DND-41 (cell line): Measurements from ENCODE around the gene GTSE1.

Experiments used
- ATAC-seq: fragments of 200-7000 bp; cut with Tn5 transposase; 3 replicates; pipeline ENCODE4 v1.9.1; 2021; ENCODE audit warnings: low read depth; ENCODE audit not compliant: insufficient read depth
- DNase-seq: peaks from one replicate; pipeline ENCODE4 v3.0.0-alpha.2; 2020
- H2AFZ ChIP-seq: 2 replicates; pipeline ENCODE4 v1.6.0; 2012; ENCODE audit warnings: low read depth, low read length
- H3K27ac ChIP-seq: 2 replicates; pipeline ENCODE4 v1.5.1; 2012; ENCODE audit warnings: low read length, inconsistent platforms
- H3K27me3 ChIP-seq: fragments of 200-600 bp; sonication (generic); 2 replicates; pipeline ENCODE4 v1.6.0; 2012; ENCODE audit warnings: low read length, mild to moderate bottlenecking, inconsistent platforms; ENCODE audit not compliant: insufficient read depth, poor library complexity
- H3K36me3 ChIP-seq: 2 replicates; pipeline ENCODE4 v1.5.1; 2012; ENCODE audit warnings: low read length, inconsistent platforms; ENCODE audit not compliant: insufficient read depth
- H3K4me1 ChIP-seq: 2 replicates; pipeline ENCODE4 v1.5.1; 2012; ENCODE audit warnings: mild to moderate bottlenecking, low read length; ENCODE audit not compliant: insufficient read depth
- H3K4me2 ChIP-seq: 2 replicates; pipeline ENCODE4 v1.6.0; 2012; ENCODE audit warnings: mild to moderate bottlenecking, moderate library complexity, low read length, inconsistent platforms; ENCODE audit not compliant: insufficient read depth
- H3K4me3 ChIP-seq, 2 experiments: fragments of 200-600 bp in 1 of 2; shearing (Covaris generic) in 1 of 2; 2 replicates each; pipeline ENCODE4 v1.5.1; 2012 to 2016; ENCODE audit warnings: inconsistent platforms in 2 of 2, low read length in 2 of 2, mild to moderate bottlenecking in 2 of 2, low read depth in 1 of 2, moderate library complexity in 1 of 2
- H3K79me2 ChIP-seq: 2 replicates; pipeline ENCODE4 v1.6.0; 2012; ENCODE audit warnings: low read length, inconsistent platforms; ENCODE audit not compliant: insufficient read depth
- H3K9ac ChIP-seq: 2 replicates; pipeline ENCODE4 v1.6.0; 2012; ENCODE audit warnings: low read depth, mild to moderate bottlenecking, inconsistent platforms, low read length, moderate library complexity
- H3K9me3 ChIP-seq: 2 replicates; pipeline ENCODE4 v1.5.1; 2012; ENCODE audit warnings: low read length, moderate library complexity, mild to moderate bottlenecking, inconsistent platforms; ENCODE audit not compliant: insufficient read depth, severe bottlenecking
- H4K20me1 ChIP-seq: 2 replicates; pipeline ENCODE4 v1.6.0; 2012; ENCODE audit warnings: low read length; ENCODE audit not compliant: insufficient read depth
- CTCF ChIP-seq: IDR thresholded peaks from 2 replicates; pipeline ENCODE4 v1.5.1; 2012; ENCODE audit warnings: borderline replicate concordance, low read length, moderate library complexity, mild to moderate bottlenecking; ENCODE audit not compliant: poor library complexity, severe bottlenecking; ENCODE audit errors: extremely low read depth
- EZH2 ChIP-seq: IDR thresholded peaks from 3 replicates; pipeline ENCODE4 v1.6.1; 2012; ENCODE audit warnings: borderline replicate concordance, low read depth, mild to moderate bottlenecking, moderate library complexity, low read length, inconsistent platforms; ENCODE audit not compliant: severe bottlenecking

GTSE1 gene

GRCh38 chr22:46353483-46354105 is 56.9 kb downstream of the GTSE1 start:
- Histone ChIP-seq H4K20me1 (peaks cover 50% of the 10 kb centered on the region), H3K9ac (no peak overlapping the region), H2AFZ (no peak overlapping the region), H3K4me1 (no peaks in the 10 kb centered on the region), H3K79me2 (no peaks in the 10 kb centered on the region), H3K36me3 (peaks cover 89% of the 10 kb centered on the region), H3K27me3 (no peaks in the 10 kb centered on the region), H3K9me3 (no peaks in the 10 kb centered on the region), H3K4me3 (no peak overlapping the region), H3K4me2 (no peak overlapping the region), H3K27ac (no peak overlapping the region)
- DNase-seq: no peak
- TF ChIP-seq CTCF: no peak
- TF ChIP-seq EZH2: no peak
- no peak for ATAC-seq

- Histone ChIP-seq H3K9me3 (no peaks in the 10 kb centered on the region), H3K4me2 (no peak overlapping the region), H3K4me3 (no peak overlapping the region), H3K4me1 (no peaks in the 10 kb centered on the region), H4K20me1 (peaks cover 51% of the 10 kb centered on the region), H3K9ac (no peak overlapping the region), H3K36me3 (peaks cover 81% of the 10 kb centered on the region), H3K27ac (no peak overlapping the region), H3K27me3 (no peaks in the 10 kb centered on the region), H3K79me2 (no peaks in the 10 kb centered on the region), H2AFZ (no peak overlapping the region)
- no peak for DNase-seq
- no peak for ATAC-seq
- TF ChIP-seq EZH2 (no peak), CTCF (peak; percentile 8)
Measured at GRCh38 chr22:46354176-46354992, 57.7 kb downstream of the GTSE1 start.

GRCh38 chr22:46354993-46355305 is 58.3 kb downstream of the GTSE1 start:
- no peaks in the 10 kb centered on the region for H3K9me3 ChIP-seq
- DNase-seq (no peak), ATAC-seq (no peak)
- no peaks in the 10 kb centered on the region for H3K4me1 ChIP-seq
- H3K79me2 ChIP-seq: no peaks in the 10 kb centered on the region
- H3K27ac ChIP-seq: no peak overlapping the region
- H3K36me3 ChIP-seq: peaks cover 77% of the 10 kb centered on the region
- H3K9ac ChIP-seq: no peak overlapping the region
- H2AFZ ChIP-seq: no peak overlapping the region
- TF ChIP-seq CTCF (no peak), EZH2 (no peak)
- H3K4me2 ChIP-seq: no peak overlapping the region
- H3K27me3 ChIP-seq: no peaks in the 10 kb centered on the region
- no peak overlapping the region for H3K4me3 ChIP-seq
- peaks cover 53% of the 10 kb centered on the region for H4K20me1 ChIP-seq
